Liver (tissue), 9 donors: ENCODE measurements around the gene DNAJA3. TPM values are rescaled to one million over a fixed set of nuclear protein-coding genes. Genes with fewer than 3 reads are reported as not detected.

ENCODE experiments used
- DNase-seq: peaks from one replicate; pipeline ENCODE4 v3.0.0-alpha.2; 2017; ENCODE audit warnings: low spot score
- H3K27ac ChIP-seq, 2 donors: one replicate each; pipeline ENCODE4 v1.7.0; 2013; ENCODE audit warnings: inconsistent platforms in 2 of 2, low read length in 2 of 2, control low read depth in 1 of 2, low read depth in 1 of 2, mild to moderate bottlenecking in 1 of 2
- H3K27me3 ChIP-seq, 4 donors: one replicate each; pipeline versions ENCODE4 v1.6.1 to v1.7.0; 2013; ENCODE audit warnings: low read length in 3 of 4, inconsistent platforms in 1 of 4, mild to moderate bottlenecking in 1 of 4, moderate library complexity in 1 of 4; ENCODE audit not compliant: control insufficient read depth in 4 of 4, insufficient read depth in 4 of 4
- H3K36me3 ChIP-seq, 4 donors: one replicate each; pipeline versions ENCODE4 v1.6.1 to v1.7.0; 2013; ENCODE audit warnings: low read length in 3 of 4, mild to moderate bottlenecking in 3 of 4, low read depth in 1 of 4, moderate library complexity in 1 of 4; ENCODE audit not compliant: control insufficient read depth in 4 of 4, insufficient read depth in 3 of 4
- H3K4me1 ChIP-seq, 4 donors: one replicate each; pipeline versions ENCODE4 v1.6.1 to v1.7.0; 2013; ENCODE audit warnings: low read length in 3 of 4, mild to moderate bottlenecking in 3 of 4, moderate library complexity in 1 of 4; ENCODE audit not compliant: control insufficient read depth in 4 of 4, insufficient read depth in 4 of 4
- H3K4me3 ChIP-seq, 3 donors: one replicate each; pipeline versions ENCODE4 v1.6.1 to v1.7.0; 2013; ENCODE audit warnings: low read length in 3 of 3, control low read depth in 1 of 3, low read depth in 1 of 3, mild to moderate bottlenecking in 1 of 3
- H3K9ac ChIP-seq, 2 donors: one replicate each; pipeline ENCODE4 v1.7.0; 2013; ENCODE audit warnings: low read length in 2 of 2, mild to moderate bottlenecking in 2 of 2, moderate library complexity in 2 of 2, control low read depth in 1 of 2, low read depth in 1 of 2
- H3K9me3 ChIP-seq, 4 donors: one replicate each; pipeline versions ENCODE4 v1.6.1 to v1.7.0; 2013; ENCODE audit warnings: low read length in 3 of 4; ENCODE audit not compliant: control insufficient read depth in 4 of 4
- CTCF ChIP-seq: fragments of 150-350 bp; IDR thresholded peaks from 2 replicates; pipeline ENCODE4 v1.5.1; 2017; ENCODE audit warnings: improper control_type of control experiment, low read depth, low read length; ENCODE audit not compliant: missing input control
- EGR1 ChIP-seq, 2 donors: IDR thresholded peaks; 2 replicates each; pipeline ENCODE4 v1.6.1; 2016 to 2018; ENCODE audit warnings: antibody characterized with exemption in 2 of 2, low read depth in 2 of 2
- FOXA1 ChIP-seq: IDR thresholded peaks from 2 replicates; pipeline ENCODE4 v1.6.1; 2016; ENCODE audit warnings: antibody characterized with exemption
- FOXA2 ChIP-seq: IDR thresholded peaks from 2 replicates; pipeline ENCODE4 v1.6.1; 2016; ENCODE audit warnings: antibody characterized with exemption
- GABPA ChIP-seq, 2 donors: IDR thresholded peaks in 1 of 2; conservative IDR thresholded peaks in 1 of 2; 2 replicates each; pipeline ENCODE4 v1.6.1; 2016; ENCODE audit warnings: antibody characterized with exemption in 2 of 2, mild to moderate bottlenecking in 1 of 2, moderate library complexity in 1 of 2
- HNF4A ChIP-seq, 2 donors: conservative IDR thresholded peaks; 2 replicates each; pipeline ENCODE4 v1.6.1; 2016; ENCODE audit warnings: antibody characterized with exemption in 2 of 2, mild to moderate bottlenecking in 2 of 2
- HNF4G ChIP-seq: IDR thresholded peaks from 2 replicates; pipeline ENCODE4 v1.6.1; 2016; ENCODE audit warnings: antibody characterized with exemption
- JUND ChIP-seq, 2 donors: IDR thresholded peaks; 2 replicates each; pipeline ENCODE4 v1.6.1; 2016; ENCODE audit warnings: antibody characterized with exemption in 2 of 2
- MAX ChIP-seq: IDR thresholded peaks from 2 replicates; pipeline ENCODE4 v1.6.1; 2016; ENCODE audit warnings: antibody characterized with exemption
- NR2F2 ChIP-seq: IDR thresholded peaks from 2 replicates; pipeline ENCODE4 v1.6.1; 2016; ENCODE audit warnings: antibody characterized with exemption
- RAD21 ChIP-seq, 2 donors: IDR thresholded peaks; 2 replicates each; pipeline ENCODE4 v1.6.1; 2016; ENCODE audit warnings: antibody characterized with exemption in 2 of 2, mild to moderate bottlenecking in 2 of 2
- REST ChIP-seq: IDR thresholded peaks from 2 replicates; pipeline ENCODE4 v1.6.1; 2016; ENCODE audit warnings: antibody characterized with exemption, mild to moderate bottlenecking
- RXRA ChIP-seq, 2 donors: IDR thresholded peaks; 2 replicates each; pipeline ENCODE4 v1.6.1; 2017 to 2018; ENCODE audit warnings: antibody characterized with exemption in 2 of 2, mild to moderate bottlenecking in 1 of 2
- SP1 ChIP-seq: IDR thresholded peaks from 2 replicates; pipeline ENCODE4 v1.6.1; 2018; ENCODE audit warnings: antibody characterized with exemption, mild to moderate bottlenecking
- TAF1 ChIP-seq: conservative IDR thresholded peaks from 2 replicates; pipeline ENCODE4 v1.6.1; 2016; ENCODE audit warnings: antibody characterized with exemption, mild to moderate bottlenecking
- YY1 ChIP-seq: IDR thresholded peaks from 2 replicates; pipeline ENCODE4 v1.6.1; 2016; ENCODE audit warnings: antibody characterized with exemption, mild to moderate bottlenecking
- ZBTB33 ChIP-seq: IDR thresholded peaks from 2 replicates; pipeline ENCODE4 v1.6.1; 2016; ENCODE audit warnings: antibody characterized with exemption
- WGBS: extraction: QIAGEN DNeasy Blood & Tissue Kit; methylation state at CpG from one replicate; pipeline ENCODE4 v1.1.7; 2013; 5-methylcytosine and 5-hydroxymethylcytosine counted together
- polyA plus RNA-seq, 2 donors: library from polyadenylated mRNA; stranded (reverse) in 1 of 2; unstranded in 1 of 2; fragments of 200-250 nt in 1 of 2; fragments of >200 nt in 1 of 2; fragmentation: Nextera tagmentation in 1 of 2; extraction: Ambion mirVana in 1 of 2; gene quantifications; one replicate each; pipeline versions ENCODE4 v1.2.1 to v1.2.3, GENCODE V29; 2013 to 2015
- total RNA-seq, 2 donors: library from RNA; depleted of rRNA; stranded (reverse); fragments of >200 nt; gene quantifications; one replicate each; pipeline ENCODE4 v1.2.3, GENCODE V29; 2014
- donor health status: healthy.
- donor health status: healthy.
- donor health status: healthy.
- donor health status: healthy.
- donor health status: healthy.

Gene DNAJA3
- total and polyA plus RNA-seq, 4 donors: 39.6 to 86.3 (median 65.6) TPM

GRCh38 chr16:4401094-4401501 lies 24.6 kb upstream of the DNAJA3 start:
- no peak overlapping the region for H3K9ac ChIP-seq
- H3K36me3 ChIP-seq: peaks cover 3 to 4% (median 3%) of the 10 kb centered on the region in 4 donors
- H3K4me1 ChIP-seq: peaks cover 0 to 6% (median 0%) of the 10 kb centered on the region in 4 donors
- H3K27me3 ChIP-seq: no peaks in the 10 kb centered on the region
- no peak for TF ChIP-seq CTCF
- no peak for TF ChIP-seq HNF4A (conservative IDR thresholded peaks at IDR 0.05)
- TF ChIP-seq RAD21 (IDR thresholded peaks at IDR 0.05): no peak
- no peak for TF ChIP-seq FOXA1
- TF ChIP-seq ZBTB33: no peak
- no peak for TF ChIP-seq JUND (IDR thresholded peaks at IDR 0.05)
- no peak for TF ChIP-seq REST
- TF ChIP-seq EGR1 (IDR thresholded peaks at IDR 0.05; ENCODE audit: low read depth in 2 of 2): no peak
- no peak for TF ChIP-seq FOXA2
- TF ChIP-seq NR2F2: no peak
- no peak for TF ChIP-seq RXRA (IDR thresholded peaks at IDR 0.05)
- no peak for TF ChIP-seq TAF1
- TF ChIP-seq MAX: no peak
- no peak for TF ChIP-seq SP1
- TF ChIP-seq GABPA (IDR thresholded peaks at IDR 0.05 in 1 of 2, conservative IDR thresholded peaks at IDR 0.05 in 1 of 2): no peak
- TF ChIP-seq YY1: no peak
- DNase-seq: no peak
- H3K9me3 ChIP-seq: no peaks in the 10 kb centered on the region
- no peak overlapping the region for H3K4me3 ChIP-seq
- WGBS: 94% methylated on average over 12 of the region's 12 CpGs
- H3K27ac ChIP-seq: no peak overlapping the region

GRCh38 chr16:4401510-4401909 lies 24.2 kb upstream of the DNAJA3 start:
- H3K27me3 ChIP-seq: no peaks in the 10 kb centered on the region
- DNase-seq: no peak
- H3K9ac ChIP-seq: no peak overlapping the region
- H3K27ac ChIP-seq: no peak overlapping the region
- WGBS: 97% methylated on average over 12 of the region's 12 CpGs
- H3K4me3 ChIP-seq: no peak overlapping the region
- peaks cover 3 to 4% (median 3%) of the 10 kb centered on the region in 4 donors for H3K36me3 ChIP-seq
- no peaks in the 10 kb centered on the region for H3K9me3 ChIP-seq
- peaks cover 0 to 6% (median 0%) of the 10 kb centered on the region in 4 donors for H3K4me1 ChIP-seq
- TF ChIP-seq HNF4G (no peak), EGR1 (IDR thresholded peaks at IDR 0.05; ENCODE audit: low read depth in 2 of 2) (no peak), SP1 (no peak), GABPA (IDR thresholded peaks at IDR 0.05 in 1 of 2, conservative IDR thresholded peaks at IDR 0.05 in 1 of 2) (no peak), CTCF (no peak), RAD21 (IDR thresholded peaks at IDR 0.05) (no peak), JUND (IDR thresholded peaks at IDR 0.05) (no peak), FOXA1 (no peak), RXRA (IDR thresholded peaks at IDR 0.05) (no peak), HNF4A (conservative IDR thresholded peaks at IDR 0.05) (no peak), REST (no peak), TAF1 (no peak)
